Activated CD8-positive, alpha-beta memory T cell treated with anti-CD3 and anti-CD28 coated beads, Interleukin-2, amount 50 U/mL, for 4 hours (primary cell): ENCODE measurements around the gene AUH.

ENCODE experiments used
- DNase-seq: peaks from one replicate; pipeline ENCODE4 v3.0.0-alpha.2; 2020

The AUH gene

DNA sequence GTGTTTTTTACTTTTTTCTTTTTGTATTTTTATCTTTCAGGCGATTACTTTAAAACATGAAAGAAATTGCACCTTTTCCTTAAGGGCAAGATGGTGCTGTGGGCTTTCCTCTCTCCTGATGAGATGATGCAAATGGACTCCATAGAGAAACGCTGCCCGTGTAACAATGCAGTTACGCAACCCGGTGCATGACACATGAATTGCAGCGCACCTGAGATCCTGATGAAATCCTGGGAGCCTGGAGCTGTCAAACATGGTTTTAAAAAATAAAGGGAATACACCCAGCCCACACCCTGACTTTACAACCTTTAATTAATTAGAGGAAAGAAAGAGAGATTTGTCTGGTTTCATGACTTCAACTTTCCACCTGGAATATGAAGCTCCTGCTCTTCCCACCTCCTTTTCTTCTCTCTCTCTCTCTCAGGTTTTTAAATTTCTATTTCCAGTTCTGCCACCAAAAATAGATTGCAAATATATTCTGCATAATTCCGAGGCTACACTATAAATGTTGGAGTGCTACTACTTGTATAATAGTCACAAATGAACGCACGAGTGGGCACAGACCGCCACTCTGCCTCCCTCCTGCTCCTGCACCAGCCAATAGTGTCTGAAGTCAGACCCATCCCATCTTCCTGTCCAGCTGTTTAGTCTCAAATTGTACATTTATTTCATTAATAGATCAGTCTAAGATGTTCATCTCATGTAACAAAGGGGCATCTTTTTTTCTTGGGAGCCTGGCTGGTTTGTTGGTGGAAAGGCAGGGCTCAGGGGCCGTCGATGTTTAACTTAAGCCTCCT, 179.1 kb downstream of the AUH start:
- DNase-seq, result no peak

DNA sequence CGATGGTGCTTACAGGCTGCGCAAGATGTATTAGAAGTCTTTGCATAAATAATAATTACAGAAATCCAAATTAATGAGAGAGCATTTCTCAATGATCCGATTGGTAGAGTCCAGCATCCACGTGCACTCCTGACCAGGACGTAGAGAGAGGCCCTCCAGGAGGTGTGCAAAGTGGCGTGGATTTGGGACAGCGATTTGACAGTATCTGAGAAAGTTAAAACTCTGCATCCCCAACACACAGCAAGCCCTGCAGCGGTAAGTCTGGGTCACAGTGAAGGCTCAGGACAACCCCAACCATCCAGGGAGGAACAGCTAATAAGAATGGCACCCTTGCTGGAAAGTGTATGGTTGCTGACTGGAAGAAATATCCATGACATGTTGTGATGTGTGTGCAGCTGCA, 180.2 kb downstream of the AUH start:
- DNase-seq, result no peak

DNA sequence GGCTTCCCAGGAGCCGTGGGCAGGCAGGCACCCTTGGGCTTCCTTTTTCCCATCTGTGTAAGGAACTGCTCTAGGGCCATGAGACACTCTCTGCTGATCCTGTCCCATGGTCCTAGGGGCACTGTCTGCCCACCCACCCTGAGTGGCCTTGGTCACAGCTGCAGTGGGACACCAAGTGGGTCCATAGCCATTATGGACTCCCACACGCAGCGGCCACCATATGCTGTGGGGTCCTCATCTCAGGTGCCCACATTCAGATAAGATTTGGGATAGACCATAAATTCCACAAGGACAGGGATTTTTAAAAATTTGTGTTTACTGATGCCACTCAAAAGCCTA, 180.8 kb downstream of the AUH start:
- no peak for DNase-seq

DNA sequence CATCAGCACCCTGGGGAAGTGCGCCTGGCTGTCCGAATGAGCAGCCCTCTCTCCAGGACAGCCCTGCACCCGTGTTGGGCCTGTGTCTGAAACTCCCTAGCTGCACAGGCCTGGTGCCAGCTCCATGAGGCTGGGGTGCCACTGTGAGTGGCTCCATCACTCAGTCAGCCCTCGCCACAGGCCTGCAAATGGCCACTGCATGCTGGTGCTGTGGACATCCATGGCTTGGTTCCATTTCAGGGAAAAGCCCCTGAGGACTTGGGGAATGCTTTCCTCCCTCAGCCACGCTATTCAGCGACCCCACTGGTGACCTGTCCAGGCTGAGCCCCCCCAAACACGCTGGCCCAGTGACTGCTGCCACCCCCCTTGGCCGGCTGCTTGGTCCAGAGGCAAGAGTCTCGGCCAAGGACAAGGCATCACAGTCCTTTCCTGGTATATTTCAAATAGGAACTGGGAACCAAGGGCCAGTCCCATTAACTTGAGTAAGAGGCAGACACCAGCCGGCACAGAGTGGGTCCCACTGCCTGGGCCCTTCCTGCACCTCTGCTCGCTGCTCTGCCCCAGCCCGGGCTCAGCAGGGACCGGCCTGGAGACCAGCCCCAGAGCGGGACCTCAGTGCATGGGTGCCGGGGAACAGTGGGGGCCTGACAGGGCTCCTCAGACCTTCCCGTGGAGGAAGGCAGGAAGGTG, 181.3 kb downstream of the AUH start:
- no peak for DNase-seq

DNA sequence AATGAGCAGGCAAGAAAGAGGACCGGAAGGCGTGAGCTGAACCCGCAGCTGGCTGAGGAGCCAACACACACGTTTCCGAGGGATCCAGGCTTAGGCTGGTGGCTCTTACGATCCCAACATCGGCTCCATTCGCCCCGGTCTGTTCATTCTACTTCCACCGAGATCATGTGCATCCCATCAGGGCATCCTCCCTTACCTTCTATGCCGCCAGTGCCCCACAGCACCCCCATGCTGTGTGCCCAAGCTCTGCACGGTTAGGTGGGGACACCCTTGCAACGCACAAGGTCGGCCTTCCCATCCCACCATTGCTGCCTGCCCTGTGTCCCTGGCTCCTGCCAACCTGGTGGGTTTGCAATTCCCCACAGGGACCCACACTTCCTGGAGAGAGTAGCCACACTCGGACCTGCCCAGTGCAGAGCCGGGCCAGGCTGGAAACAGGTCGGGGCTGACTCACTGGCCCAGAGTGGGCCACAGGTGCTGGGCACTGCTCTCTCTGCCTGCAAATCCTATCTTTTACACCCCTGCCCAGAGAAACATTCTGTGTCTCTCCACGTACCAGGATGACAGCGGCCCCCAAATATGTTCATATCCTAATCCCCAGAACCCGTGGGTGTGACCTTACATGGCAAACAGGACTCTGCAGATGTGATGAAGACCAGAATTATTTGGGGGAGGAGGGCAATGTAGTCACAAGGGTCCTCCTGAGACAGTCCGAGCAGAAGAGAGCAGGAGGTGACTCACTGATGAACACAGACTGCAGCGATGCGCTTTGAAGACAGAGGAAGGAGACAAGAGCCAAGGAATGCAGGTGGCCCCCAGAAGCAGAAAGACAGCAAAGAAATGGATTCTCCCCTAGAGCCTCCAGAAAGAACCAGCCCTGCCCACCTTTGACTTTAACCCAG, 182.2 kb downstream of the AUH start:
- no peak for DNase-seq

DNA sequence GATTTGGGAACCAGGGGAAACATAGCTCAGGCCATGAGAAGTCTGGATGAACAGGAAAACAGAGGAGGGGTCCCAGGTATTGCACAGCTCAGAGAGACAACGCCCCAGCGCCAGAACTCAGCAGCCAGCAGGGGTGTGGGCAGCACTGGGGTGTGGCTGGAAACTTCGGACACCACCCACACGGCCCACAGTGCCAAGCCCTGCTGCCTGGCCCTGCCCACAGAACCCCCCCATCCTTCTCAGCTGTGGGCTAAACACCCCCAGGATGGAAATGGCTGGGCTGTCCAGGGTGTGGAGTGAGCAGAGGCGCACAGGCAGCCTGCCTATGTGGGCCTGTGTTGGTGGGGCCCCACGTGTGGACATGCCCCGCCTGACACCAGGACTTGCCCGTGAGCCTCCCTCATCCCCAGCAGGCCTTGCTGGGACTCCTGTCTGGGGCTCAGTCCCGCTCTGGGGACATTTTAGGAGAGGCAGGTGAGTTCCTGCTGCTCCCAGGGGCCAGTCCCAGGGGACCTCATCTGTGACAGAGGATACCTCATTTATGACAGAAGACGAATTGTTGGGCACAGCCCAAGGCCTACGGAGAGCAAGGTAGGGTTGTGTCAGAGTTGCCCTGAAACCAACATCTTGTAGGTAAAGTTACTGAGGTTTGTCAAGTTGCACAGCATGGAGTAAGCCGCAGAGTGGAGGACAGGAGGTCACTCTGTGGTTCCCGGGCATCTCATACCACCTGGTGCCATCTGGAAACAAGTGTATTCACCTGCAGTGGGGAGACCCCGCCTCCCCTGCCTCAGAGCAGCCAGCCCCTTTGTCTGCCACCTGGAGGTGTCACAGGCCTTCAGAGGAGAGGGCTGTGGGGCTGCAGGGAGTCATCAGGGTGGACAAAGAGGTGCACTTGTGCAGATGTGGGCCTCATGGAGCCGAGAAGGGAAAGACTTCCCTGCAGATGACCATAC, 183.2 kb downstream of the AUH start:
- DNase-seq, result no peak

DNA sequence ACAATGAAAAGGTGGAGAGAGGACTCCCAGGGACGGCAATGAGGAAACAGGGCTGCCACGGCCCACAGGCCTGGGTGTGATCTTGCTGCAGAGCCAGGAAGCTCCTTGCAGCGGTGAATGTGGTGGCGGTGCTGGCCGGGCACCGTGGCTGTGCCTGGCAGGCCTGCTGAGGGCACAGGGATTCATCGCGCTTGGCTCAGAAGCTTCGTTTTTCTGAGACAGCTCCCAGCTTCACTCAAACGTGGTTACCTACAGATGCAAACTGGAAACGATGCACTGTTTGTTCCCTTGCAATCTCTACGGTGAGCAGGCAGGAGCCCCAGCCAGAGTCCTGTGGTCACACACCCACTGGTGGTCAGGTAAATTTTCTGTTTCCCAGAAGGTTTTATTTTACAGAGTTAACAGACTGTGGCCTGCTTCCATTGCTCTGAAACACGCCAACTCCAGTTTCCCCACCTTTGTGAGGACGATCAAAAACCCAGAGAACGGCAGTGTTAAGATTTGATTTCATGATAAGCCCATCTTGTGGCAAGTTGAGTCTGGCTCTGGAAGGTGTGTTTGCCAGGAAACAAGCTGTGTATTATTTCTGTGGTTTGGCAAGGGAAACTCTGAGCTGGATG, 183.9 kb downstream of the AUH start:
- no peak for DNase-seq

DNA sequence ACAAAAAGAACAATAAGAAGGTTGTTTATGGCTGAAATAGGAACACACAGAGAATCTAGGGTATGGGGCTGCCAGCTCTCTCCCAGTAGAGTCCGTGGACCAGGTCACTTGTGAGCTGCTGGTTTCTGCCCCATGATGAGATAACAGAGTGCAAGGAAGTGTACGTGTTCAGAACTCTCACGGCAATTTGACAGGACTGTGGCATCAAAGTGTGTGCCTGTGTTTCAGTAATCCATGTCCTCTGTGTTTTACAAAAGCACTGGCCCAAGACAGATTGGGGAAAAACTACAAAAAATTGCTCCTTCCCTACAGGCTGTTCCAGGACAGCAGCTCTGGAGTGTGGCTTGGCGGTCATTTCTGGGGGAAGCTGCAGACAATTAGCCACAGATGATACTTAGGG, 184.6 kb downstream of the AUH start:
- no peak for DNase-seq

DNA sequence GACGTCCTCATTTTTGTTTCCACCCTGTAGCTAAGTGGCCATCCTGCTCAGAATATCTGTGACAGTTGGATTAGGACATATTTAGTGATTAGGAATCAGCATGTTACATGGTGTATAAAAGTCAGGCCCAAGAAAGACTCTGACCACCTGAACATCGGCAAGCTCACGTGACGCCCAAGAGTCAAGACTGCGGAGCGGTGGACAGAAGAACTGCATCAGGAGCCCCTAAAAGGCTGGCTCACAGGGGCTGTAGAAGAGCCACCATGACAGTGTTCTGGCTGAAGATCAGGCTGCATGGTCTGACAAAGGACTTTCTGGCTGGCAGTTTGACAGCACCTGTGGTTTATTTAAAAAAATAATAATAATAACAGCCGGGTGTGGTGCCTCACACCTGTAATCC, 185.3 kb downstream of the AUH start:
- DNase-seq, result no peak

DNA sequence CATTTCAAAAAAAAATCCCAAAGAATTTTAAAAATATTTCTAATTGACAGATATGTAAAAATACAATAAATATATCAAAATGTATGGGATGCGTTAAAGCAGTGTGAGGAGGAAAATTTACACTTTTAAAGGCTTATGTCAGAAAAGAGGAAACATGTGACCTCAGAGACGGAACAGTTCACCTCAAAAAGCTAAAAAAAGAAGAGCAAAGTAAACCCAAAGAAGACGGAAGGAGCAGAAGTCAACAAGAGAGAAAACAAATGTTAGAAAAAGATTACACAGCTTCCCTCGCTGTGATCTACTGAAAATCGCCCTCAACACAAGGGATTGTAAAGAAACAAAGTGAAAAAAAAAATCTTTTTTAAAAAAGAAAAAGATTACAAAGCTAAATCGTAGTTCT, 186.9 kb downstream of the AUH start:
- no peak for DNase-seq

DNA sequence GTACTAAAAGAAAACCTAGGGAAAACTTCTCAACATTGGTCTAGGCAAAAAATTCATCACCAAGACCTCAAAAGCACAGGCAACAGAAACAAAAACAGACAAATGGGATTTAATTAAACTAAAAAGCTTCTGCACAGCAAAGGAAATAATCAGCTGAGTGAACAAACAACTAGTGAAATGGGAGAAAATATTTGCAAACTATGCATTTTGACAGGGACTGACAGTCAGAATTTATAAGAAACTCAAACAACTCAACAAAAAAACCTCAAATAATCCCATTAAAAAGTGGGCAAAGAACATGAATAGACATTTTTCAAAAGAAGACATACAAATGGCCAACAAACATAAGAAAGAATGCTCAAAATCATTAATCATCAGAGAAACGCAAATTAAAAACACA, 189.4 kb downstream of the AUH start:
- DNase-seq, result no peak

DNA sequence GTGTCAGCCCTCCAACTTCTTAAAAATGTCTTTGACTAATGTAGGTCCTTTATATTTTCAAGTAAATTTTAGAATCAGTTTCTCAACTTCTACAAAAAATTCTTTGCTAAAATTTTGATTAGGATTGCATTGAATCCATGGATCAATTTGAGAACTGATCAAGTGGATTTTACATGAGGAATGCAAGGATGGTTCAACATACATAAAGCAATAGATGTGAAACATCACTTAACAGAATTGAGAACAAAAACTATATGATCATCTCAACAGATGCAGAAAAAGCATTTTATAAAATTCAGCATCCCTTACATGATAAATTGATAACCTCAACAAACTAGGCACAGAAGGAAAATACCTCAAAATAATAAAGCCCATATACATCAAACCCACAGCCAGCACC, 190.8 kb downstream of the AUH start:
- DNase-seq, result no peak

DNA sequence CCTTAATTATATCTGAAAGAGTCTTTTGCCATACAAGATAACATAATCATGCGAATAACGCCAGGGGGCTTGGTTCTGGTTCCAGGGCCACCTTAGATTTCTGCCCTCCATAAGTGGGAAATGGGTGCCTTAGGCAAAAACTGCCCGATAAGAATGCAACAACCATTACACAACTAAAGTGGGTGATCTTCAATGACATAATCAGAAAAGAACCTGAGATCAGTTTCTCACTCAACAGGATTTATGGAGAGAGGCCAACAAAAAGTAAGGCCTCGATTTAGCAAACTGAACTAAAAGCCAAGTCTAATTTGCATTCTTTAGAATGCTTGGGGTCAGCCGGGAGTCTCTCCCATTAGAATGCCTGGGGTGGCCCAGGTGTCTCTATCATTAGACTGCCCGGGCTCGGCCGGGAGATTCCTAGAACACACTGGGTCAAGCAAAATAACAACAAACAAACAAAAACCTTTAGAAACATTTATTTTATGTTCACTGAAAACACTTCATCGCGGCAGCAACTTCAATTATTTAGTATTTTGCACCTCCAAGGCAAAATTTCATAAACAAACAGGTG, 194.8 kb downstream of the AUH start:
- DNase-seq, result no peak

DNA sequence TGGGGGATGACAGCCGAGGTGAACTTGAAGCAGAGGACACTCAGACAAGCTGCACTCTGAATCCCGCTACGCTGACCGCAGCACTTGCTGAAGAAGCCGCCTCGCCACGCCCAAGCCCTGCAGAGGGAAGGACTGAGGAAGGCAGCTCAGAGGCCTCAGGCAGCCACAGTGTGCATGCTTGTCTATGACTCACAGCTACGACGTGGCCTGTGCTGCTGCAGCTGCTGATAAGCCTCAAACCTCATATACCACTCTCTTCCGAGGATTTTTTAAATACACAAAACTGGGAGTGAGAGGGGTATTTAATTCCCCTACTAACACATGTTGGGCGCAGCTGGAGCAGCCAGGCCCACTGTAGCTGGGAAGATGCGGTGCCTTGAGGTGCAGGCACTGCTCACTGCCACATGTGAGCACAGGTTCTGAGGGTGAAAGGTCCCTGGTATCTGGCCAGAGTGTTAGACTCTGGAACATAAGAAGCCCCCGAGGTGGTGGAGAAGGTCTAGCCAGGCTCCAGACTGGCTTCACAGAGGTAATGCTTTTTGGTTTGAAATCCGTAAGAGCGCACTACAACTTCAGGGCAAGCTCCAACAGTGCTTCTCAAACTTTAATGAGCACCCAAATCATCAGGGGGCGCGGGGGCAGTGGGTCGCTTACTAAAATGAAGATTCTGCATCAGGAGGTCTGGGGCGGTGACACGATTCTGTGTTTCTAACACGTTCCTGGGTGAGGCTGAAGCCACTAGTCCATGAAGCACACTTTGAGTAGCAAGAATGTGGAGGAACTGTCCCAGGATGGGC, 196.8 kb downstream of the AUH start:
- peak; percentile 73 for DNase-seq
